Liver (tissue), 3 donors: ENCODE results near the gene COL4A1.

ENCODE experiments used
- ATF3 ChIP-seq: IDR thresholded peaks from 2 replicates; pipeline ENCODE4 v1.6.1; 2016; ENCODE audit warnings: antibody characterized with exemption
- EGR1 ChIP-seq, 2 donors: IDR thresholded peaks; 2 replicates each; pipeline ENCODE4 v1.6.1; 2016 to 2018; ENCODE audit warnings: antibody characterized with exemption in 2 of 2, low read depth in 2 of 2
- FOXA1 ChIP-seq: IDR thresholded peaks from 2 replicates; pipeline ENCODE4 v1.6.1; 2016; ENCODE audit warnings: antibody characterized with exemption
- FOXA2 ChIP-seq: IDR thresholded peaks from 2 replicates; pipeline ENCODE4 v1.6.1; 2016; ENCODE audit warnings: antibody characterized with exemption
- GABPA ChIP-seq, 2 donors: IDR thresholded peaks in 1 of 2; conservative IDR thresholded peaks in 1 of 2; 2 replicates each; pipeline ENCODE4 v1.6.1; 2016; ENCODE audit warnings: antibody characterized with exemption in 2 of 2, mild to moderate bottlenecking in 1 of 2, moderate library complexity in 1 of 2
- HNF4G ChIP-seq: IDR thresholded peaks from 2 replicates; pipeline ENCODE4 v1.6.1; 2016; ENCODE audit warnings: antibody characterized with exemption
- MAX ChIP-seq: IDR thresholded peaks from 2 replicates; pipeline ENCODE4 v1.6.1; 2016; ENCODE audit warnings: antibody characterized with exemption
- RAD21 ChIP-seq, 2 donors: IDR thresholded peaks; 2 replicates each; pipeline ENCODE4 v1.6.1; 2016; ENCODE audit warnings: antibody characterized with exemption in 2 of 2, mild to moderate bottlenecking in 2 of 2
- TAF1 ChIP-seq: conservative IDR thresholded peaks from 2 replicates; pipeline ENCODE4 v1.6.1; 2016; ENCODE audit warnings: antibody characterized with exemption, mild to moderate bottlenecking
- YY1 ChIP-seq: IDR thresholded peaks from 2 replicates; pipeline ENCODE4 v1.6.1; 2016; ENCODE audit warnings: antibody characterized with exemption, mild to moderate bottlenecking
- TF ChIP-seq, protein P1 (sequence below): IDR thresholded peaks from 2 replicates; pipeline ENCODE4 v1.6.1; 2016; ENCODE audit warnings: antibody characterized with exemption, mild to moderate bottlenecking
- TF ChIP-seq, protein P2 (sequence below): fragments of 150-350 bp; IDR thresholded peaks from 2 replicates; pipeline ENCODE4 v1.5.1; 2017; ENCODE audit warnings: improper control_type of control experiment, low read depth, low read length; ENCODE audit not compliant: missing input control
- donor health status: healthy.
- donor health status: healthy.

DNA sequence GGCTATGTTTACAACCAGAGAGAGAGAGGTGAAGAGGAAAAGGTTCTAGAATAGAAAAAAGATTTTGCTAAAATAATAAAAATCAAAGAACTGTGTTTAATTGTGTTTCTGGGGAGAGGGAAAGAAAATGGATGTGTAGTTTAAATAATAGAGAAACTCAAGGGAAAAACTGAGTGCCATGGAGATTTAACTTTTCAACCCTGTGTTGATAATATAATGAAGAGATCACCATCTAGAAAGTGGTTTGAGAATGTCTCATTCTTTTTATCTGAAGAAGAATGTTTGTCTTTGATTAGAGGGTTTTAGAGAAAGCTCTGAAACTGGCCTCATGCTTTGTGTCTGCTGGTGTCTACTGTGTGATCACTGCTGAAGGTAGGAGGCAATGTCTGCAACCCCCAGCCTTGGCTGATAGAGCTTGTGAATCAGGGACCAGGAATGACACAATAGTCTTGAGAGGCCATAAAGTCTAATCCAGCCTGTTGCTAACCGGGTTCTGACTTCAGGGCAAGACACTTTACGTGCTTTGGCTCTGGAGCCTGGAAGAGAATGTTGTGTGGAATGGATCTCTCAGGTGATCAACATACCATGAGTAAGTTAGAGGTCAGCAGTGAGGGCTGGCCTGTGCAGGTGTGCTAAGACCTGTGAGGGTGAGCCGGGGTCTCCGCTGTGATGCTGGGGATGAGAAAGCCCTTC, 5.5 kb upstream of the COL4A1 start:
- TF ChIP-seq, protein P1, sequence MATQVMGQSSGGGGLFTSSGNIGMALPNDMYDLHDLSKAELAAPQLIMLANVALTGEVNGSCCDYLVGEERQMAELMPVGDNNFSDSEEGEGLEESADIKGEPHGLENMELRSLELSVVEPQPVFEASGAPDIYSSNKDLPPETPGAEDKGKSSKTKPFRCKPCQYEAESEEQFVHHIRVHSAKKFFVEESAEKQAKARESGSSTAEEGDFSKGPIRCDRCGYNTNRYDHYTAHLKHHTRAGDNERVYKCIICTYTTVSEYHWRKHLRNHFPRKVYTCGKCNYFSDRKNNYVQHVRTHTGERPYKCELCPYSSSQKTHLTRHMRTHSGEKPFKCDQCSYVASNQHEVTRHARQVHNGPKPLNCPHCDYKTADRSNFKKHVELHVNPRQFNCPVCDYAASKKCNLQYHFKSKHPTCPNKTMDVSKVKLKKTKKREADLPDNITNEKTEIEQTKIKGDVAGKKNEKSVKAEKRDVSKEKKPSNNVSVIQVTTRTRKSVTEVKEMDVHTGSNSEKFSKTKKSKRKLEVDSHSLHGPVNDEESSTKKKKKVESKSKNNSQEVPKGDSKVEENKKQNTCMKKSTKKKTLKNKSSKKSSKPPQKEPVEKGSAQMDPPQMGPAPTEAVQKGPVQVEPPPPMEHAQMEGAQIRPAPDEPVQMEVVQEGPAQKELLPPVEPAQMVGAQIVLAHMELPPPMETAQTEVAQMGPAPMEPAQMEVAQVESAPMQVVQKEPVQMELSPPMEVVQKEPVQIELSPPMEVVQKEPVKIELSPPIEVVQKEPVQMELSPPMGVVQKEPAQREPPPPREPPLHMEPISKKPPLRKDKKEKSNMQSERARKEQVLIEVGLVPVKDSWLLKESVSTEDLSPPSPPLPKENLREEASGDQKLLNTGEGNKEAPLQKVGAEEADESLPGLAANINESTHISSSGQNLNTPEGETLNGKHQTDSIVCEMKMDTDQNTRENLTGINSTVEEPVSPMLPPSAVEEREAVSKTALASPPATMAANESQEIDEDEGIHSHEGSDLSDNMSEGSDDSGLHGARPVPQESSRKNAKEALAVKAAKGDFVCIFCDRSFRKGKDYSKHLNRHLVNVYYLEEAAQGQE: no peak
- TF ChIP-seq TAF1 (no peak), GABPA (IDR thresholded peaks at IDR 0.05 in 1 of 2, conservative IDR thresholded peaks at IDR 0.05 in 1 of 2) (no peak), HNF4G (no peak), EGR1 (IDR thresholded peaks at IDR 0.05; ENCODE audit: low read depth in 2 of 2) (no peak), YY1 (no peak), FOXA1 (no peak), ATF3 (no peak), RAD21 (IDR thresholded peaks at IDR 0.05) (no peak), MAX (no peak), FOXA2 (no peak)
- TF ChIP-seq, protein P2, sequence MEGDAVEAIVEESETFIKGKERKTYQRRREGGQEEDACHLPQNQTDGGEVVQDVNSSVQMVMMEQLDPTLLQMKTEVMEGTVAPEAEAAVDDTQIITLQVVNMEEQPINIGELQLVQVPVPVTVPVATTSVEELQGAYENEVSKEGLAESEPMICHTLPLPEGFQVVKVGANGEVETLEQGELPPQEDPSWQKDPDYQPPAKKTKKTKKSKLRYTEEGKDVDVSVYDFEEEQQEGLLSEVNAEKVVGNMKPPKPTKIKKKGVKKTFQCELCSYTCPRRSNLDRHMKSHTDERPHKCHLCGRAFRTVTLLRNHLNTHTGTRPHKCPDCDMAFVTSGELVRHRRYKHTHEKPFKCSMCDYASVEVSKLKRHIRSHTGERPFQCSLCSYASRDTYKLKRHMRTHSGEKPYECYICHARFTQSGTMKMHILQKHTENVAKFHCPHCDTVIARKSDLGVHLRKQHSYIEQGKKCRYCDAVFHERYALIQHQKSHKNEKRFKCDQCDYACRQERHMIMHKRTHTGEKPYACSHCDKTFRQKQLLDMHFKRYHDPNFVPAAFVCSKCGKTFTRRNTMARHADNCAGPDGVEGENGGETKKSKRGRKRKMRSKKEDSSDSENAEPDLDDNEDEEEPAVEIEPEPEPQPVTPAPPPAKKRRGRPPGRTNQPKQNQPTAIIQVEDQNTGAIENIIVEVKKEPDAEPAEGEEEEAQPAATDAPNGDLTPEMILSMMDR: no peak
